ENCODE data around the gene TMCC1. TPM values are rescaled to one million over a fixed set of nuclear protein-coding genes. Genes with fewer than 3 reads are reported as not detected.

Gene TMCC1
- total RNA-seq, 1 donor from 2014 or later, result 28.0 TPM

DNA sequence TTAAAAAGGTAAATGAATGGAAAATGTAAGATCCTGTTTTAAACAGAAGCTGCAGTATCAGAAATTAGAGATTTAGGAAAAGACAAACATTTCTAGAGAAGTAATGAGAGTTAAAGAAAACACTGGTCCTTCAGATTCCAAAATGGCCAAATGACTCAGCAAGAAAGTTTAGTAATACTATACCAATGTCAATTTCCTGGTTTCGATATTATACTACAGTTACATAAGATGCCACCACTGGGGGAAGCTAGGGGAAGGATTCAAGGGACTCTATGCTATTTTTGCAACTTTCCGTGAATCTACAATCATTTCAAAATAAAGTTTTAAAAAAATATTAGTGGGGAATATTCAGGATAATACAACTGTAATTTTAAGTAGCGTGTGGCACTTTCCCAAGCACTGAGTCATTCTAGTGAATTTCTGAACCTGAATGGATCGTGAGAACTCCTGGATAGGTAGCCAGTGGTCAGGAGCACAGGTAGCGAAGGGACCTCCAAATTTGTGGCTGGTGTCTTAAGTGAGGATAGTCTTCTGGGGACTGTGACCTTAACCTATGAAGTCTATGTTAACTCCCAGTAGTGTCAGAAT lies 37.6 kb downstream of the TMCC1 start:
- no peaks in the 10 kb centered on the region for H3K27me3 ChIP-seq (ENCODE audit: control insufficient read depth, insufficient read depth, low read length)
- TF ChIP-seq, protein P1, sequence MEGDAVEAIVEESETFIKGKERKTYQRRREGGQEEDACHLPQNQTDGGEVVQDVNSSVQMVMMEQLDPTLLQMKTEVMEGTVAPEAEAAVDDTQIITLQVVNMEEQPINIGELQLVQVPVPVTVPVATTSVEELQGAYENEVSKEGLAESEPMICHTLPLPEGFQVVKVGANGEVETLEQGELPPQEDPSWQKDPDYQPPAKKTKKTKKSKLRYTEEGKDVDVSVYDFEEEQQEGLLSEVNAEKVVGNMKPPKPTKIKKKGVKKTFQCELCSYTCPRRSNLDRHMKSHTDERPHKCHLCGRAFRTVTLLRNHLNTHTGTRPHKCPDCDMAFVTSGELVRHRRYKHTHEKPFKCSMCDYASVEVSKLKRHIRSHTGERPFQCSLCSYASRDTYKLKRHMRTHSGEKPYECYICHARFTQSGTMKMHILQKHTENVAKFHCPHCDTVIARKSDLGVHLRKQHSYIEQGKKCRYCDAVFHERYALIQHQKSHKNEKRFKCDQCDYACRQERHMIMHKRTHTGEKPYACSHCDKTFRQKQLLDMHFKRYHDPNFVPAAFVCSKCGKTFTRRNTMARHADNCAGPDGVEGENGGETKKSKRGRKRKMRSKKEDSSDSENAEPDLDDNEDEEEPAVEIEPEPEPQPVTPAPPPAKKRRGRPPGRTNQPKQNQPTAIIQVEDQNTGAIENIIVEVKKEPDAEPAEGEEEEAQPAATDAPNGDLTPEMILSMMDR (IDR thresholded peaks at IDR 0.05; ENCODE audit: insufficient read depth, low read length, poor library complexity, severe bottlenecking), result no peak
- H3K4me3 ChIP-seq (ENCODE audit: low read depth, low read length), result no peak overlapping the region
- H3K36me3 ChIP-seq (ENCODE audit: control insufficient read depth, insufficient read depth, low read length), result no peaks in the 10 kb centered on the region
- no peak for DNase-seq (ENCODE audit: low read depth)

DNA sequence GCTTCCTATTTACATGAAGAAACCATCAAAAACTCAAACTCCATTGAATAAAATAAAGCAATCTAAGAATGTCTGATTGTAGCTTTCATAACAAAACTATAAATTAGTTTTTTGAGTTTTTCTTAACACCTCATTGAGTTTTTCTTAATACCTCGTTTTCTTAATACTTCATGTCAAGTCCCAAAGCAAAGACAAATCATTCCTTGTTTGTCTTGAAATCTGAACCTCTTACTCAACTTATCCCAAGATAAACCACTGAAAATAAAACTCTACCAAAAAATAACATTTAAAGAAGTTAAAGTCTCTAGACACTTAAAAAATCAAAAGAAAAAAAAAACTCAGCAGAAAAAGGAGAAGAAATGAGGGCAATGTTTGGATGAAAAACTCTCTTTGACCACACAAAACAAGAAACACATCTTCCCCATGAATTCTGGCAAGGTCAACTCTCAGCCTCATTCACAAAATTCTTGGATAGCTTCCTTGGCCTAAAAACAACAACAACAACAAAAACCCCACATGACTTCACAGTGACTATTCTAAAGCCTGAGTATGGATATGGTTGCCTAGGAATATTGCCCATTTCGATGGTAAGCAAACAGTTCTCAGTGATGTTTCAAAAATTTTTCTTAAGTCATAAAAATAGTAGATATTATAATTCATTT lies 38.2 kb downstream of the TMCC1 start:
- TF ChIP-seq, protein P1 (IDR thresholded peaks at IDR 0.05; ENCODE audit: insufficient read depth, low read length, poor library complexity, severe bottlenecking), result no peak
- DNase-seq (ENCODE audit: low read depth), result no peak
- Histone ChIP-seq H3K27me3 (ENCODE audit: control insufficient read depth, insufficient read depth, low read length) (no peaks in the 10 kb centered on the region), H3K4me3 (ENCODE audit: low read depth, low read length) (no peak overlapping the region), H3K36me3 (ENCODE audit: control insufficient read depth, insufficient read depth, low read length) (no peaks in the 10 kb centered on the region)

DNA sequence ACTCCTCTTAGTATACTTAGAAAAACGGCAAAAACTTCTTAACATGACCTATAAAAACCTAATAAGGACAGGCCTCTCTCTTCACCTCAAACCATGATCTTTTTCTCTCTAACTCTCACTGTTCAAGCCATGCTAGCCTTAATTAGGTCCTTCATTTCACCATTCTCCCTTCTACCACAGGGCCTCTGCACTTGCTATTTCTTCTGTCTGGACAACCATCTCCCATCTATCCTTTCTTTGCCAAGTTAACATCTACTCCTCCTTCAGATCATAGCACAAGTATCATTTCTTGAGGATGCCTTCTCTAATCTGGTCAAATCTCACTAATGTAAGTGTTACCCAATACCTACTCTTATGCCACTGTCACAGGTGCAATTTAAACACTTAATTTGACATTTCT lies 39.1 kb downstream of the TMCC1 start:
- H3K4me3 ChIP-seq (ENCODE audit: low read depth, low read length), result no peak overlapping the region
- TF ChIP-seq, protein P1 (IDR thresholded peaks at IDR 0.05; ENCODE audit: insufficient read depth, low read length, poor library complexity, severe bottlenecking), result no peak
- DNase-seq (ENCODE audit: low read depth), result no peak
- no peaks in the 10 kb centered on the region for H3K27me3 ChIP-seq (ENCODE audit: control insufficient read depth, insufficient read depth, low read length)
- no peaks in the 10 kb centered on the region for H3K36me3 ChIP-seq (ENCODE audit: control insufficient read depth, insufficient read depth, low read length)

DNA sequence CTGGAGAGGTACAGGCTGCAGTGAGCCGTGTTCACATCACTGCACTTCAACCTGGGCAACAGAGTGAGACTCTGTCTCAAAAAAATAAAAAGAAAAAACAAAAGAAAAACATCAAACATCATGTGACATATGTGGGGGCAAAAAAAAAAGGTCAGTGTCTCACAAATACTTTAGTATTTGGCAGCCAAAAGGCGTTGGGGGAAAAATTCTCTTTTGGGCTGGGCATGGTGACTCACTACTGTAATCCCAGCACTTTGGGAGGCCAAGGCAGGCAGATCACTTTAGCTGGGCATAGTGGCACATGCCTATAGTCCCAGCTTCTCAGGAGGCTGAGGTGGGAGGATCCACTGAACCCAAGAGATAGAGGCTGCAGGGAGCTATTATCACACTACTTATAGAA lies 47.6 kb downstream of the TMCC1 start:
- no peak for DNase-seq (ENCODE audit: low read depth)
- Histone ChIP-seq H3K36me3 (ENCODE audit: control insufficient read depth, insufficient read depth, low read length) (no peaks in the 10 kb centered on the region), H3K4me3 (ENCODE audit: low read depth, low read length) (no peak overlapping the region), H3K27me3 (ENCODE audit: control insufficient read depth, insufficient read depth, low read length) (no peaks in the 10 kb centered on the region)
- TF ChIP-seq, protein P1 (IDR thresholded peaks at IDR 0.05; ENCODE audit: insufficient read depth, low read length, poor library complexity, severe bottlenecking), result no peak

DNA sequence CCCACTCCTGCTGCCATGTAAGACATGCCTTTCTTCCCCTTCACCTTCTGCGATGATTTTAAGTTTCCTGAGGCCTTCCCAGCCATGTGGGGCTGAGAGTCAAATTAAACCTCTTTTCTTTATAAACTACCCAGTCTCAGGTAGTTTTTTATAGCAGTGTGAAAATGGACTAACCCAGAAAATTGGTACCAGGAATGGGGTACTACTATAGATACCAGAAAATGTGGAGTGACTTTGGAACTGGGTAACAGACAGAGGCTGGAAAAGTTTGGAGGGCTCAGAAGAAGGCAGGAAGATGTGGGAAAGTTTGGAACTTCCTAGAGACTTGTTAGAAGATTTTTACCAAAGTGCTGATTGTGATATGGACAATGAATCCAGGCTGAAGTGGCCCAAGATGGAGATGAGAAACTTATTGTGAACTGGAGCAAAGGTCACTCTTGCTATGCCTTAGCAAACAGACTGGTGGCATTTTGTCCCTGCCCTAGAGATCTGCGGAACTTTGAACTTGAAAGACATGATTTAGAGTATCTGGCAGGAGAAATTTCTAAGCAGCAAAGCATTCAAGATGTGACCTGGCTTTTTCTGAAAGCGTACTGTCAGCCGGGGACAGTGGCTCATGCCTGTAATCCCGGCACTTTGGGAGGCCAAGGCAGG lies 52.7 kb downstream of the TMCC1 start:
- H3K4me3 ChIP-seq (ENCODE audit: low read depth, low read length), result no peak overlapping the region
- DNase-seq (ENCODE audit: low read depth), result no peak
- H3K27me3 ChIP-seq (ENCODE audit: control insufficient read depth, insufficient read depth, low read length), result no peaks in the 10 kb centered on the region
- no peaks in the 10 kb centered on the region for H3K36me3 ChIP-seq (ENCODE audit: control insufficient read depth, insufficient read depth, low read length)
- TF ChIP-seq, protein P1 (IDR thresholded peaks at IDR 0.05; ENCODE audit: insufficient read depth, low read length, poor library complexity, severe bottlenecking), result no peak
